ENCODE results near the gene LIPE. TPM values are rescaled to one million over a fixed set of nuclear protein-coding genes. Genes with fewer than 3 reads are reported as not detected.

Gene LIPE
- total and polyA plus RNA-seq, 8 donors = 4.0 to 11.0 (median 9.8) TPM

GRCh38 chr19:42407816-42408175, 19.4 kb downstream of the LIPE start:
- Histone ChIP-seq H3K27ac (no peak overlapping the region), H3K9me3 (no peaks in the 10 kb centered on the region), H3K36me3 (peaks cover 0 to 49% of the 10 kb centered on the region in 2 donors), H3K4me3 (no peak overlapping the region), H3K27me3 (no peaks in the 10 kb centered on the region), H3K4me1 (peaks cover 0 to 3% of the 10 kb centered on the region in 2 donors)
- TF ChIP-seq CTCF (IDR thresholded peaks at IDR 0.05) = no peak
- intact Hi-C loops (cut with DNase I) = no loop called here
- ATAC-seq (no peak), DNase-seq (no peak)

GRCh38 chr19:42407085-42407815, 19.9 kb downstream of the LIPE start:
- H3K36me3 ChIP-seq = peaks cover 0 to 49% of the 10 kb centered on the region in 2 donors

GRCh38 chr19:42406111-42406510, 21.1 kb downstream of the LIPE start:
- Histone ChIP-seq H3K27ac (no peak overlapping the region), H3K36me3 (peaks cover 0 to 49% of the 10 kb centered on the region in 2 donors), H3K9me3 (no peaks in the 10 kb centered on the region), H3K27me3 (peaks cover 0 to 7% of the 10 kb centered on the region in 2 donors), H3K4me3 (no peak overlapping the region), H3K4me1 (peaks cover 2 to 18% of the 10 kb centered on the region in 2 donors)
- ATAC-seq (no peak), DNase-seq (no peak)
- no peak for TF ChIP-seq CTCF (IDR thresholded peaks at IDR 0.05)
- intact Hi-C loops (cut with DNase I) = no loop called here

More at GRCh38 chr19:42407085-42407815, 19.9 kb downstream of the LIPE start:
- intact Hi-C loops (cut with DNase I) = no loop called here
- TF ChIP-seq CTCF (IDR thresholded peaks at IDR 0.05) = no peak
- Histone ChIP-seq H3K4me3 (no peak overlapping the region), H3K27me3 (no peaks in the 10 kb centered on the region), H3K4me1 (peaks cover 0 to 6% of the 10 kb centered on the region in 2 donors), H3K27ac (no peak overlapping the region), H3K9me3 (no peaks in the 10 kb centered on the region)
- no peak for ATAC-seq
- no peak for DNase-seq

- intact Hi-C loops (cut with DNase I) = no loop called here
- H3K27me3 ChIP-seq = peaks cover 0 to 7% of the 10 kb centered on the region in 2 donors
- ATAC-seq (no peak), DNase-seq (no peak)
- no peak overlapping the region for H3K27ac ChIP-seq
- peaks cover 0 to 40% of the 10 kb centered on the region in 2 donors for H3K36me3 ChIP-seq
- no peak for TF ChIP-seq CTCF (IDR thresholded peaks at IDR 0.05)
- H3K9me3 ChIP-seq = no peaks in the 10 kb centered on the region
- H3K4me3 ChIP-seq = no peak overlapping the region
- peaks cover 4 to 19% of the 10 kb centered on the region in 2 donors for H3K4me1 ChIP-seq
Observed at GRCh38 chr19:42403586-42403985, 23.6 kb downstream of the LIPE start.

GRCh38 chr19:42402376-42403116, 24.6 kb downstream of the LIPE start:
- ATAC-seq = peak; percentile 7
- no peak overlapping the region for H3K27ac ChIP-seq
- intact Hi-C loops (cut with DNase I) = no loop called here
- peak overlapping the region in 1 of 2 donors; percentile 46 for H3K4me3 ChIP-seq
- no peaks in the 10 kb centered on the region for H3K9me3 ChIP-seq
- peaks cover 0 to 30% of the 10 kb centered on the region in 2 donors for H3K36me3 ChIP-seq
- peaks cover 0 to 7% of the 10 kb centered on the region in 2 donors for H3K27me3 ChIP-seq
- no peak for DNase-seq
- TF ChIP-seq CTCF (IDR thresholded peaks at IDR 0.05) = no peak
- H3K4me1 ChIP-seq = peaks cover 7 to 23% of the 10 kb centered on the region in 2 donors

Data from left lung (tissue), 10 donors.